GM11168 (cell line): ENCODE data around the gene BNC2.
"Not testable (repeated sequence)": the region's sequence is repeated elsewhere in the genome, so short reads cannot be mapped to it uniquely, and the experiment has no call there.

Experiments used
- in situ Hi-C: fragments of 300-500 bp; cut with MboI; formaldehyde crosslinking; loops from one replicate; pipeline ENCODE4 v1.12.0; 2022; ENCODE audit warnings: low sequenced_read_pairs; ENCODE audit not compliant: unreplicated experiment

The BNC2 gene

DNA sequence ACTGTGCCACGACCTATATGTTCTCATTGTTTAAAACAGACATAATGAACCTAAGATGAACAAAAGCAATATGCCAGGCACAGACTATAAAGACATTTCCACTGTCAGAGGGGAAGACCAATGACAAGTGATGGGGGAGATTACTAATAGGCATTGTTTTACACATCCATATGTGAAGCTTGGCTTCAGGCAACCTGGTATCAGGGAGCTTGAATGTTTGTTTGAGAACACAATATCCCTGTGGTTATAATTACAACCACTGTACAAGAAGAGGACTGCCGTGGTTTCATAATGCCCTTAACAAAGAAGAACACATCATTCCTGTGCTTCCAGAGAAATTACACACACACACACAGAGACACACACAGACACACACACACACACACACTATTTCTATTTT lies 385.7 kb downstream of the BNC2 start:
- in situ Hi-C loops = no loop called here

DNA sequence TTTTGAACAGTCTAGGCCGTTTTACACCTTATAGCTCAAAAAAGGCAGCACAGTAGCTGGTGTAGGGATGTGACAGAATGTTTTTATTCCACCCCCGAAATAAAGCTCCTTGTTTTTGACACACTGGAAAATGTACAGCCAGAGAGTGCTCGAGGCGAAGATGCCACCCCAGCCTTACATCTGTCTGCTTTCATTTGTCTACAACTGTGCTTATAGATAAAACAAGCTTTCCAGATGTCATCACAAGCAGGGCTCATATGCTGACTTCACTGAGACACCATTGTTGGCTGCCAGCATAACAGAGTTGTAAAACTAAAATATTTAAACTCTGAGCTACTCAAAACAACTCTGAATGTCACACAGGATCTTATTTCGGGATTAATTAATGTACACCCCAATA lies 386.3 kb downstream of the BNC2 start:
- in situ Hi-C loops = no loop called here

DNA sequence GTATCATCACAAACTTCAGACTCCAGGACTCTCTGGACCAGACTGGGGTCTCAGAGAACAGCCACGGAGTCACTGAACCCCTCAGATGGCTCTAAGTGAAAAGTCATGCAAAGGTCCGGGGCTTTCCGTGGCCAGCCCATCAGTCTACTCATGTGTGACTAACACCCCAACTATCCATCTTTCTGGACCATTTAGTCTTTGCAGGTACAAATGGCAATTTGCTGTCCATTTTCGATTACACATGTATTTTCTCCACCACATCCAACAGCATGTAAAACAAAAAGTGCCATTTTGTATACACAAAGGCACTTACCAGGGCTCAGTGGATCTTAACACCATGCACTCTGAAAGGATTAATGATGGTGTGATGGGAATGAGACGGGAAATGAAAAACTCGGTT lies 387.7 kb downstream of the BNC2 start:
- in situ Hi-C loops = no loop called here

DNA sequence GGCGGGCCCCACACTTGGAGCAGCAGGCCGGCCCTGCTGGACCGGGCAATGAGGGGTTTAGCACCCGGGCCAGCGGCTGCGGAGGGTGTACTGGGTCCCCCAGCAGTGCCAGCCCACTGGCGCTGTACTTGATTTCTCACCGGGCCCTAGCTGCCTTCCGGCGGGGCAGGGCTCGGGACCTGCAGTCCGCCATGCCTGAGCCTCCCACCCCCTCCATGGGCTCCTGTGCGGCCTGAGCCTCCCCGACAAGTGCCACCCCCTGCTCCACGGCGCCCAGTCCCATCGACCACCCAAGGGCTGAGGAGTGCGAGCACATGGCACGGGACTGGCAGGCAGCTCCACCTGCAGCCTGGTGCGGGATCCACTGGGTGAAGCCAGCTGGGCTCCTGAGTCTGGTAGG lies 389.9 kb downstream of the BNC2 start:
- in situ Hi-C loops = not testable (repeated sequence)

DNA sequence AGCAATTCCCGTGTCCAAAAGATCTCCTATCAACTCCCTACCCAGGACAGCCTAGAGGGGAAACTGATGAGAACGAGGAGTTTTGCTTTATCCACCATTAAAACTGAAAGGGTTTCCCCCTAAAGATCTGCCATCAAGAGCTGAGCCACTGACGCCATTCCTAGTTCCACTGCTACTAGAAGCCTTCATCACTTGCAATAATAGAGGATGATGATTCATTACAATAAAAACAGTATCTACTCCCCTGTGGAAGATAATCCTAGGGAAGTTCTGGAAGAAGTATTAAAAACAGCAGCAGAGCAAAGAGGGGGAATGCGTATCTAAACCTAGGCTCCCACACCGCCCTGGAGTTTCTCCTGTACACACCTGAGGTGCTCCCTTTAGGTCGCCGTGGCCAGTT lies 394.5 kb downstream of the BNC2 start:
- in situ Hi-C loops = no loop called here

DNA sequence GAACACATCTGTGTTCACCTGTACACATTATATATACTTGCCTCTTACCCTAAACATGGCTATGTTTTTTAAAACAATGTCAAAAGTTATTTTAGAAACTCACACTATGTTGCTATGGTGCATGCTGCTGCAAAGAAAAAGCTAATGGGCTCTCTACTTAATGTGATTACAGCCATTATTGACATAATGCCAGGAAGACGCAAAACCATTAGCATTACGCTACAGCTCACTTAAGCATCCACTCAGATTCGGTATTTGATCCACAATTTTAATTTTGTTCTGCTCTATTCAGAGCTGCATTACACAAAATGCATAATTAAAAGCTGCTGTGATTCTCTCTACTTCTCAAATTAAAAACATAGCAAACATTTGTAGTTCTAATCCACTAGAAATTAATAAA lies 395.2 kb downstream of the BNC2 start:
- in situ Hi-C loops = no loop called here

DNA sequence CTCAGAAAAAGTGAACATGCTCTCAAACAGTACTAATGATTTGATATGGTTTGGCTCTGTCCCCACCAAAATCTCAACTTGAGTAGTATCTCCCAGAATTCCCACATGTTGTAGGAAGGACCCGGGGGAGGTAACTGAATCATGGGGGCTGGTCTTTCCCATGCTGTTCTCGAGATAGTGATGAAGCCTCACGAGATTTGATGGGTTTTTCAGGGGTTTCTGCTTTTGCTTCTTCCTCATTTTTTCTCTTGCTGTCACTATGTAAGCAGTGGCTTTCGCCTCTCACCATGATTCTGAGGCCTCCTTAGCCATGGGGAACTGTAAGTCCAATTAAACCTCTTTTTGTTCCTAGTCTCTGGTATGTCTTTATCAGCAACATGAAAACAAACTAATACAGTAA lies 401.3 kb downstream of the BNC2 start:
- in situ Hi-C loops = no loop called here

DNA sequence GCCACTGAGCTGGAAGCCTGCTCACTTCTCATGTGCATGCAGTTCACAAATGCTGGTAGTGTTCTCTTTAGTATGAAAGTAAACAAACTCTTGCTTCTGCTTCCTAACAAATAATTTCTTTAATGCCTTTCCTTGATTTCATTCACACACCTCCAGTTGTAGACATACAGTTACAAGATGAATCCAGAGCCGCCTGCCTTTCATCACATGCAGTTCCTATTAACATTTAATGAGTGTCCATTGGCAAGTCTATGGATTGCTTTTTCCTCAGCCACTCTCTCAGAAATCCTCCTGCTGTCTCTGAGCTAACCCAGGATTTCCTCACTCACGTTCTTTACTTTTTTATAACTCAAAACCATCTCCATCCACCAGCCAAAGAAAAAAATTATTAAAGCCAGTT lies 408.6 kb downstream of the BNC2 start:
- in situ Hi-C loops = no loop called here

DNA sequence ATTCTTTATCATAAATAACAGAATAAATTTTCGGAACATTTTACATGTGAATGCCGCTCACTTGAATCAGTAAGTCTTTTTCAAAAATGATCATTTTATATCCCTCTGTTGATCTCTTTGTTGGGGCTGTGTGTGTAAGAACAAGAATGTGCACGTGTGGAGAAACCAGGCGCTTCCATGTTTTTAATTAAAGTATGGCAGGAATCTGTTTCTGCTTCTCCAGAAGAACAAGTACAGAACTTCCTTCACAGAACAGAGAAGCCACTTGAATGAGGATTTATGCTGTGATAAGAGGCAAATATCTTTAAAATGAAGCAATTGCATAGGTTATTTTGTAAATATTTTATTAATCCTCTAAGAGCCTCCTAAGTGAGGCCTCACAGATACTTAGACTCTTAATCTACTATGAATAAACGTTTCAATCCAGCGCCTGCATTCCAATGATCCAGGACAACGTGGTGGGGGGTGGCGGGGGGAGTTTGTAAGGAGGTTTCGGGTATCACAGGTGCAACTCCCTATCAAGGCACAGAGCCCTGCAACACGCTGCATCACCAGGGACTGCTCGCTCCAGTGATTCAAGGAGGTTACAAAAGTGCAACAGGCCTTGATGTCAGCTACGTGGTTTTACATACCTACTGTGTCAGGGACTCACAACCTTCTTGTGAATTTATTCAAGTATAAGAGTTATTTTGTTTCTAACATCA lies 409.2 kb downstream of the BNC2 start:
- in situ Hi-C loops = no loop called here

DNA sequence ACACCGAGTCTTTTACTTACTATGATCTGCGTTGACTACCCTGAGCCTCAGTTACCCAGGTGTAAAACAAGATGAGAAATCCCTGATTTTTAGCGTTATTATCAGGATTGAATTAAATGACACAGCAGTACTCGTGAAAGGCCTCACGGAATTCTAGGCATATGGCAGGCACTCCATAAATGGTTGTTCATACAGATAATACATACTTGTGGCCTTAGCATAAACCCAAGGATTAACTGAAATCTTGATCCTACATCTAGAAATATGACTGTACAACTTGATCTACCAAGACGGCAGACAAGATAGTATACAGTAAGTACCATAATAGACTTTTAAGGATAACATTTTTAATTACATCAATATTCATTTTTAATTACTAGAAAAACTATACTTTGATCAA lies 409.8 kb downstream of the BNC2 start:
- in situ Hi-C loops = no loop called here

DNA sequence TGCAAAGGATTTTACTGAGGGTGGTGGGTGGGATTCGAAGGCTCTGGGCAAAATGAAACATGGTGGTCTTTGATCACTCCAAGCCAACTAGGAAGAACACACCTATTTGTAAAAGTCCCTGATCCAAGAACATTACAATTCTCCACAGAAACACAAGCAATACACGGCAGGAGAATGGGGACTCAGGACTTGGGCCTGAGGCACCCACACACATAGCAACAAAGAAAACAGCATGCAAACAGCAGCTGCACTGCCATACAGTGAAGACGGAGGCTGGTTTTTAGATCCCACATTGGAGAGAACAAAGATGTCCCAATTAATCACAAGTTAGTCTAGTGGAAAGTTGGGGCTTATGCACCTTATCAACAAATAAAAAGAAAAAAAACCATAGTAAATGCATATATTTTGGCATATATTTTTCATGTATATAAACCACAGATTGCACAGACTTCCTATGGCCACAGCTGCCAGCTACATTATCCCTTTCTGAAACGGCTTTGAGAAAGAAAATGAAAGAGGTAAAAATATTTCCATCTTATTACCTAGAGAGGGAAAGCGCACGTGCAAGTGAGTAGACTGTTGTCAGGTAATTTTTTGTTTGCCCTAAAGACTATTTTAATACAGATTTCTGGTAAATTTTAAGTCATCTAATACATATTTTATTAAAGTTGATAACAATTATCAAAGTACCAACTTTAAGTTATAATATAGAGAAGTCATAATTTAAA lies 410.9 kb downstream of the BNC2 start:
- in situ Hi-C loops = no loop called here

DNA sequence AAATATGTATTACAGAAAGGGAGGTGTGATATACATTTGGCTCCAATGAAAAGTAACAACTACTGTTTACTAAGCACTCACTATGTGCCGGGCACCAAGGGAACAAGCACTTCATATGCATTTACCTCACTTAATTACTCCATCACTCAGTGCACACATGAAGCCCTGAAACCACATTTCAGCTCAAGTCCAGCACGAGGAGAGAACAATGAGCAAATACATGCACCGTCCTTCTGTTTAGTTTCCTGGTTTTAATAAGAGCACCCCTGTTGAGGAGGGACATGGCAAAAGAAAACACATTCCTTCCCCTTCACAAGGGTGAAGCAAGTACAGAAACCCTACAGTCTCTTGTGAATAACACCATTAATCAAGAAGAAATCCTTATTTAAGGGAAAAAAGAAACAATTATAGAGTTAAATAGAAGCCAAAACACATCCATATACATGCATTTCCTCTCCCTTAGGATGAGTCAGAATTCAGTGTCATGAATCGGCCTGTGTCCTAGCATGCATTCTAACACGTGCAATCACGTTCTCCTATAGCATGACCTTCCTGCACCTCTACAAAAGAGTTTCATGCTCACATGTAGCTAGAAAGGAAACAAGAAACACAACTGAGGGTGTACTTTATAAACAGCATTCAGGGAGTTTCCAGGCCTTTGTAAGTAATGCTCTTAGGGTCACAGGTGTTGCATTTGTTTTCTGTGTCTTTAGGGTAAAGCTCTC lies 411.6 kb downstream of the BNC2 start:
- in situ Hi-C loops = no loop called here

DNA sequence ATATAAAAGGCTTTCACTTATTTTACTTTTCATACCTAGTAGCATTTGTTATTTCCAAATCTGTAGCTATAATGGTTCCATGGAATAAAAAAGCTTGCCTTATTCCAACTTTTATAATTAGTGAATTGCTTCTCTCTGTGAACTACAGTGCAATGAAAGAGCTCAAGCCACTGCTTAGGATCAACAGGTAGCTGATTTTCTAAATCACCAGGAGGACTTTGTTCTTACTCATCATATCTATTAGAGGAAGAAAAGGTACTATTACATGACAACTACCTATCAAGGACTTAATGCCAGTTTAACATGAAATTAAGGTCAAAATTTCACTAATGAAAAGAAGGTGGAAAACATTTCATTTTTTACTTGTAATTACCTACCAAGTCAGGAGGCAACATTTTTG lies 414.6 kb downstream of the BNC2 start:
- in situ Hi-C loops = no loop called here

DNA sequence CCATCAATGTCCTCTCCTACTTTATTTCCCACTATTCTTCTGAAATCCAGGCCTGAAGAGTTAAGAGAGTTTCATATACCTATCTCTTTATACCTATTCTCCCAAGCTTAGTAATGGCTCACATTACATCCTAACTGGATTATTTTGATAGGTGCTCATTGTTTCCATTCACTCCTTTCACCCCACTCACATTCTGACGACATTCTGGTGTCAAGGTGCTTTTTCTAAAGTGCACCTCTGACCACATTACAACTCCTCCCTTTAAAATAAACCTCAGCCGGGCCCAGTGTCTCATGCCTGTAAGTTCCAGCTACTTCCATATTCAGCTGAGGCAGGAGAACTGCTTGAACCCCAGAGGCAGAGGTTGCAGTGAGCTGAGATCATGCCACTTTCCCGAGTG lies 417.1 kb downstream of the BNC2 start:
- in situ Hi-C loops = no loop called here

DNA sequence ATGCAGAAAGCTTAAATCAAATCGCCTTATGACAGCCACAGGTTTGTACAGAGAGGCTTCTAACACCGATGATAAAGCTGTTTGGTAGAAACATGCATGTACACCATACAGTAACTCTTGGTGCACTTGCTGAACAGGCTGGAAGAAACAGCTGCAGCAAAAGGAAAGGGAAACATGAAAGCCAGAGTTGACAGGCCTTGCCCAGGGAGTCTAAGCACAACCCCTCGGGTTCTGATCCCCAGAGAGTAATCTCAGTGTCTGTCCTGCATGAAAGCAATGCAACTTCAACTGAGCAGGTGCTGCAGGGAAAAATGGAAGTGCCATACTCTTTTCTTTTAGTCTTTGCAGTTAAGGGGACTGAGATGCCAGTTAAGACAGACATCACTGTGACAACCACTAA lies 419.9 kb downstream of the BNC2 start:
- in situ Hi-C loops = no loop called here

DNA sequence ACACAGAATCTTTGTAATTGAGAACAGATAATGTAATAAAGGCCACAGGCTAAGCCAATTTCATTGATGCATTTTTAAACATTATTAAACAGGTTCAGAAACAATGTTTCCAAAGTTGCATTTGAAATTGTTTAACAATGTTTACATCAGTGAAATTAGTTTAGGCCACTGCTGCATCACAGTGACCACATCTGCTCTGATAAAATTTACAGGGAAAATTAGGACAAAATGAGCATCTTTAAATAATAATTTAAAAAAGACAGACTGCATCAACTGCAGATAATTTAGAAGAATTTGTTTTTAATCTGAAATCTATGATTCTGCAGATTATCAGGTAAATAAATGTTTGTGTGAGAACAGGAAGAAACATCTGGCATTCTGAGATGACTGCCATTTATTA lies 420.4 kb downstream of the BNC2 start:
- in situ Hi-C loops = no loop called here

DNA sequence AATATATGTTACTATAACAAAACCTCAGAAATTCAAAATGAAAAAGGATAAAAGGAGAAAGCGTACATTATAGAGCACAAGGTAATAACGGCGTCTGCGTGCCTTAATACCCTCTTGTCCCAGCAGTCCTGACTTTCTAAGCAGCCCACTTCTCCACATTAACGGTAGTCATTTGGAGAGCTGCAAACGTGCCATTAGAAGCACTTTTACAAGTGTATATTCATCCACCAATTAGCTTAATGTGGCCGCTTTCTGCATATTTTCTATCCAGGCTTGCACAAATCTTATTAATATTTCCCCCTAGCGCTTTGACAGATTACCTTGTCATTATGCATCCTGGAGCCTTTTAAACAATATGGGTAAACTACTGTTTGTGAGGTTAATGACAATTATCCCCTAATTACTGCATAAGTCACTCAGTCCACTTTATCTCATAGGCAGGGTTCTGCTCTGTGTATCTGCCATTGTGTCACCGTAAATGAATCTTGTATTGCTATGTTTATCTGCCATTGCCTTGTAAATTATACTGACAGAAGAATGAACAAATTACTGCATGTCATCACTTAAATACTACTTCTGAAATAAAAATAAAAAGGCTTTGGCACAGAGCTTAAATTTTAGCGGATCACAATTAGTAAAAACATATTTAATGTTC lies 421.3 kb downstream of the BNC2 start:
- in situ Hi-C loops = no loop called here

DNA sequence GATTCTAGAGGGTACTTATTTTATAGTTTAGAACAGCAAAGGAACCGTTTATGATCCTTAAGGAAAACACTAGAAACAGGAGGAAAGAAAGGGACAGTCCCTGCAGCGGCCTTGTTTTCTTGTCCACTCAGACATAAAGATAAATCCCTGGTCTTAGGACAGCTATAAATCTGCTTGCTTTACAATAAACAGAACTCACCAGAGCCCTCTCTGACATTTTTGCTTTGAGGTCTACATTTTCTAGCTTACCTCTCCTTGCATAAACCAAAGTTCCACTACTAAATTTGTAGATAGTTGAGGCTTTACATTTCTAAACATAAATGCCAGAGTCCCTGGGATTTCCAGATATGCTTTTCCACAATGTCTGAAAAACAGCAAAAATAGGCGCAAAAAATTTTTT lies 422.5 kb downstream of the BNC2 start:
- in situ Hi-C loops = no loop called here

DNA sequence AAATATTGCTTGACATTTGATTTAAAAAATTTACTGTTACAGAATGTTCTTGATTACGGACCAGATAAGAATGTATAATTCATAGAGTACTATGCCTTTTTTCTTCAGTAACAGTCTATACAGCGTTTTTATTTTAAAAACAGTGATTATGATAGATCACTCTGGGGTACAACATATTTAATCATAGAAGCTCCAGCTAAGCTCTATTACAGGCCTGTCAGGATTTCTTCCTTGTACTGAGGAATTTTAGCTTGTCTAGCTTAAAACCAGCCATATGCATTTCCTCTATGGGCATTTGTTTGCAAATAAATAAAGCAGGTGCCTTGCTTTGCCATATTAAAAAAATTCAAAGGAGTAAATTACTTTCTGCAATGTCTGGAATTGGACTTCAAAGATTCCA lies 423.8 kb downstream of the BNC2 start:
- in situ Hi-C loops = no loop called here

DNA sequence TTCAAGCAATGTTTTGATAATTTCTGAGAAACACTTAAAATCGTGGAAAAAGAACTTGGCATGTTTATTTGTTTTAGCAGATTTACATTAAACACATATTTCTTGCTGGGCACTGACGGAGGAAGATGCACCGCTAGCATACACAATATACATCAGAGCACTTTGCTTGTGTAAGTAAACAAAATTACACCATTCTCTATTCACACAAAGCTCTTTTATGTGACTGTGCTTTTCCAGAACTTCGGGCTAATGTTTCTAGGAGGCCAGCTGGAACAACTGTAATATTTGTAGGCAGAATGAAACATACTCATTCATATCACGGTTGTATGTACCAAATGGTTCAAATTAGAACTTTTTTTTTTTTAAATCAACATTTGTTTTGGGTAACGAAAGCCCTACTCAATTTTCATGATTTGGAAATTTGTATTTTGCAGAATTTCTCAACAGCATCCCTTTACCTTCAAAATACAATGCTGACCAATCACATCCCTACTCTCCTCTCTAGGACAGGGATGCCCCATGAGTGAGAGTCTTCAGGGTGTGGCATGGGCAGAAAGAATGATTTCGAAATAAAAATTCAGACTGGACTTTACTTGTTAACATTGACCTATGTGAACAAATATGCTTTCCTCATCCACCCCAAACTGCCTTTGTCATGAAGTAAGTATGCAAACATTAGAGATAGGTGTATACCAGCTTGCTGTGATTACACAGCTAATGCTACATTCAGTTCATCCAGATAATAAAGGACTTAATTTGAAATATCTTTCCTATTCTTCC lies 425.1 kb downstream of the BNC2 start:
- in situ Hi-C loops = no loop called here
